HL-60/S4 treated with phorbol 12-myristate 13-acetate at 8.2 ng/mL for 4 days and 3 days (cell line): Measurements from ENCODE around the gene ARHGEF16.

Experiments used
- in situ Hi-C: fragments of 300-500 bp; cut with MboI; formaldehyde crosslinking; loops from 2 replicates; pipeline ENCODE4 v1.15.0; 2022; ENCODE audit warnings: low sequenced_read_pairs

Gene ARHGEF16

GRCh38 chr1:3453891-3454810, at the start of gene ARHGEF16:
Gene ARHGEF16, plus strand, starts transcription at chr1:3454665. Its CDS starts 8,420 bp downstream, at chr1:3463085.
- in situ Hi-C loops = no loop called here

- in situ Hi-C loops = no loop called here
These were observed 49.7 kb upstream of the ARHGEF16 start for GRCh38 chr1:3404801-3405200.

GRCh38 chr1:3405491-3405890, 49.0 kb upstream of the ARHGEF16 start:
- in situ Hi-C loops = no loop called here

GRCh38 chr1:3405974-3406867, 48.2 kb upstream of the ARHGEF16 start:
- in situ Hi-C loops = no loop called here

- in situ Hi-C loops = no loop called here
These were observed 47.4 kb upstream of the ARHGEF16 start for GRCh38 chr1:3407021-3407420.

- in situ Hi-C loops = no loop called here
These were observed 45.7 kb upstream of the ARHGEF16 start for GRCh38 chr1:3408751-3409266.

GRCh38 chr1:3409366-3410141, 44.9 kb upstream of the ARHGEF16 start:
- in situ Hi-C loops = no loop called here

GRCh38 chr1:3410142-3410925, 44.1 kb upstream of the ARHGEF16 start:
- in situ Hi-C loops = no loop called here

- in situ Hi-C loops = no loop called here
These were observed 42.7 kb upstream of the ARHGEF16 start for GRCh38 chr1:3411806-3412205.

GRCh38 chr1:3412376-3412775, 42.1 kb upstream of the ARHGEF16 start:
- in situ Hi-C loops = no loop called here

GRCh38 chr1:3413975-3414710, 40.3 kb upstream of the ARHGEF16 start:
- in situ Hi-C loops = no loop called here

GRCh38 chr1:3415260-3416090, 39.0 kb upstream of the ARHGEF16 start:
- in situ Hi-C loops = no loop called here

- in situ Hi-C loops = no loop called here
These were observed 37.3 kb upstream of the ARHGEF16 start for GRCh38 chr1:3417082-3417739.

- in situ Hi-C loops = no loop called here
These were observed 36.5 kb upstream of the ARHGEF16 start for GRCh38 chr1:3417934-3418333.

- in situ Hi-C loops = no loop called here
These were observed 35.9 kb upstream of the ARHGEF16 start for GRCh38 chr1:3418600-3418999.

- in situ Hi-C loops = loop anchor here (10.0 kb wide), 1 partner anchor 415 kb away; no protein-coding TSS in a partner anchor
These were observed 34.9 kb upstream of the ARHGEF16 start for GRCh38 chr1:3419415-3420204.
